K562 (cell line): ENCODE results near the gene RABGAP1L. TPM values are rescaled to one million over a fixed set of nuclear protein-coding genes. Genes with fewer than 3 reads are reported as not detected.

Experiments used
- ATAC-seq: fragments of 200-7000 bp; cut with Tn5 transposase; 3 replicates; pipeline ENCODE4 v1.9.1; 2020; ENCODE audit warnings: moderate library complexity
- BruUV-seq: library from RNA; stranded (reverse); fragments of 400-500 nt; replicated peaks from 2 replicates; lab custom pipeline; 2021; lab: Mats Ljungman, UMichigan
- CTCF ChIA-PET: fragments of 300-600 bp; formaldehyde crosslinking; extraction: SDS; loops from one replicate; lab custom pipeline; 2021; ENCODE audit warnings: low intra/inter-chr PET ratio; lab: Yijun Ruan, JAX
- POLR2A ChIA-PET: fragments of 300-600, 350-650 bp; sonication (Branson Sonifier 250); formaldehyde crosslinking; extraction: SDS; loops from one replicate; lab custom pipeline; 2021; ENCODE audit warnings: antibody characterized with exemption, inconsistent platforms; lab: Yijun Ruan, JAX
- DNase-seq, 4 experiments: peaks; one replicate each; pipeline versions ENCODE4 v3.0.0 to v3.0.0-alpha.2; 2011 to 2018; ENCODE audit warnings: low spot score in 3 of 4, mixed read lengths in 3 of 4; ENCODE audit errors: extremely low read depth in 1 of 4
- FAIRE-seq: peaks from 2 replicates; lab custom pipeline; 2011; peaks lifted over from hg19 to GRCh38; lab: Jason Lieb, UNC
- H2AFZ ChIP-seq: 2 replicates; pipeline ENCODE4 v1.6.0; 2011; ENCODE audit warnings: low read depth, low read length, control low read depth, inconsistent platforms
- H3K27ac ChIP-seq: fragments of 200-600 bp; 3 replicates; pipeline ENCODE4 v1.8.0; 2011; ENCODE audit warnings: low read depth, mild to moderate bottlenecking, control low read depth, inconsistent platforms, low read length, moderate library complexity, mixed read lengths; ENCODE audit errors: extremely low read depth
- H3K27me3 ChIP-seq, 2 experiments: fragments of 300-600 bp in 1 of 2; 2 replicates in 1 of 2; 3 replicates in 1 of 2; pipeline versions ENCODE4 v1.6.0 to v1.8.0; 2011; ENCODE audit warnings: inconsistent platforms in 2 of 2, low read length in 2 of 2, mild to moderate bottlenecking in 1 of 2, mixed read lengths in 1 of 2, moderate library complexity in 1 of 2; ENCODE audit not compliant: control insufficient read depth in 2 of 2, insufficient read depth in 2 of 2
- H3K36me3 ChIP-seq: fragments of 300-600 bp; 3 replicates; pipeline ENCODE4 v1.8.0; 2011; ENCODE audit warnings: mild to moderate bottlenecking, low read length, inconsistent platforms; ENCODE audit not compliant: control insufficient read depth, insufficient read depth
- H3K4me1 ChIP-seq, 2 experiments: fragments of 200-600 bp in 1 of 2; replicated peaks in 1 of 2; 2 replicates in 1 of 2; 3 replicates in 1 of 2; pipeline versions ENCODE4 v1.5.1 to v1.8.0; 2011; ENCODE audit warnings: inconsistent platforms in 2 of 2, low read length in 2 of 2, mild to moderate bottlenecking in 1 of 2, mixed read lengths in 1 of 2, moderate library complexity in 1 of 2; ENCODE audit not compliant: control insufficient read depth in 2 of 2, insufficient read depth in 2 of 2
- H3K4me2 ChIP-seq: 2 replicates; pipeline ENCODE4 v1.6.1; 2011; ENCODE audit warnings: low read length, control low read depth, inconsistent platforms, mixed read lengths; ENCODE audit not compliant: insufficient read depth
- H3K4me3 ChIP-seq: fragments of 200-600 bp; sonication (generic), shearing (Covaris generic); 2 replicates; pipeline ENCODE4 v1.5.1; 2016; ENCODE audit warnings: control low read depth, inconsistent platforms
- H3K79me2 ChIP-seq: fragments of 200-600 bp; 3 replicates; pipeline ENCODE4 v1.8.0; 2011; ENCODE audit warnings: low read length, inconsistent platforms; ENCODE audit not compliant: control insufficient read depth, insufficient read depth
- H3K9ac ChIP-seq, 2 experiments: 2 replicates each; pipeline versions ENCODE4 v1.6.0 to v1.6.1; 2011; ENCODE audit warnings: low read depth in 2 of 2, low read length in 2 of 2, control low read depth in 1 of 2, inconsistent platforms in 1 of 2, mild to moderate bottlenecking in 1 of 2, mixed read lengths in 1 of 2; ENCODE audit not compliant: insufficient read depth in 1 of 2
- H3K9me1 ChIP-seq: one replicate; pipeline ENCODE4 v1.6.0; 2011; ENCODE audit warnings: inconsistent platforms, mild to moderate bottlenecking, low read length, moderate library complexity; ENCODE audit not compliant: control insufficient read depth, insufficient read depth
- H3K9me3 ChIP-seq: replicated peaks from 2 replicates; pipeline ENCODE4 v1.5.1; 2011; ENCODE audit warnings: low read depth, low read length, inconsistent platforms; ENCODE audit not compliant: control insufficient read depth, insufficient read depth
- H4K20me1 ChIP-seq: replicated peaks from 2 replicates; pipeline ENCODE4 v1.6.1; 2011; ENCODE audit warnings: low read length, inconsistent platforms, mixed read lengths; ENCODE audit not compliant: control insufficient read depth, insufficient read depth
- ARHGAP35 ChIP-seq: fragments of 450-650 bp; IDR thresholded peaks from 2 replicates; pipeline ENCODE4 v1.6.1; 2018; ENCODE audit not compliant: partially characterized antibody
- CTCF ChIP-seq, 3 experiments: IDR thresholded peaks in 2 of 3; conservative IDR thresholded peaks in 1 of 3; 2 replicates each; pipeline ENCODE4 v1.5.1; 2011 to 2012; ENCODE audit warnings: low read length in 3 of 3, mild to moderate bottlenecking in 3 of 3, control low read depth in 2 of 3, improper control_type of control experiment in 1 of 3, inconsistent platforms in 1 of 3, low read depth in 1 of 3, mixed read lengths in 1 of 3, moderate library complexity in 1 of 3; ENCODE audit not compliant: insufficient read depth in 2 of 3
- WGBS: fragments of 100-300 bp; shearing (Covaris generic); methylation state at CpG from one replicate; pipeline ENCODE4 v1.1.6; 2016; ENCODE audit warnings: low coverage, mixed read lengths; ENCODE audit not compliant: insufficient coverage; ENCODE audit errors: missing lambda C conversion rate; 5-methylcytosine and 5-hydroxymethylcytosine counted together
- in situ Hi-C: fragments of 300-500 bp; cut with MboI; formaldehyde crosslinking; loops from 4 replicates; pipeline ENCODE4 v1.15.0; 2018; ENCODE audit warnings: inconsistent platforms, mixed read lengths
- intact Hi-C: fragments of 100-400 bp; cut with micrococcal nuclease; formaldehyde crosslinking; loops from 2 replicates; pipeline ENCODE4 v1.14.2; 2022
- polyA plus RNA-seq, 8 experiments: library from polyadenylated mRNA; depleted of rRNA in 4 of 8; stranded (reverse) in 5 of 8; unstranded in 3 of 8; fragments of >200 nt; fragmentation: Nextera tagmentation in 2 of 8; fragmentation: Illumina TruSeq in 1 of 8; extraction: Ambion mirVana in 2 of 8; extraction: Trizol in 1 of 8; gene quantifications; 2 replicates each; pipeline versions ENCODE4 v1.2.1 to v1.2.3, GENCODE V29; 2011 to 2014; ENCODE audit warnings: inconsistent platforms in 1 of 8, missing spikeins in 1 of 8
- total RNA-seq, 7 experiments: library from RNA; depleted of rRNA in 6 of 7; stranded (reverse); fragments of >200 nt in 6 of 7; fragmentation: Illumina TruSeq in 2 of 7; extraction: Trizol in 2 of 7; gene quantifications; 2 replicates each; pipeline versions ENCODE4 v1.2.1 to v1.2.3, GENCODE V29; 2011 to 2021; ENCODE audit warnings: low replicate concordance in 1 of 7

Gene RABGAP1L
- total and polyA plus RNA-seq, 9 of the 15 experiments (the other 6 are each of a cell fraction or from before 2014, with no cell fraction given) = 16.5 to 44.9 (median 26.7) TPM

GRCh38 chr1:174466607-174467006, 307.3 kb downstream of the RABGAP1L start:
- POLR2A ChIA-PET = interaction anchor here (1.2 to 1.4 kb wide), 2 partner anchors 14 to 17 kb away, joined by 3 to 4 read pairs; no protein-coding TSS in a partner anchor
- CTCF ChIA-PET = no interaction called here

More at GRCh38 chr1:174466607-174467006, 307.3 kb downstream of the RABGAP1L start:
- H3K36me3 ChIP-seq = no peaks in the 10 kb centered on the region
- DNase-seq (peak in 1 of 4 experiments; percentile 15), ATAC-seq (peak; percentile 90), FAIRE-seq (no peak)
- BruUV-seq = no TSS peak
- intact Hi-C loops (loop anchor here (5.0 kb wide), 1 partner anchor 204 kb away; no protein-coding TSS in a partner anchor), in situ Hi-C loops (no loop called here)
- H3K9me1 ChIP-seq = no peaks in the 10 kb centered on the region
- no peaks in the 10 kb centered on the region for H3K9me3 ChIP-seq
- H3K79me2 ChIP-seq = no peaks in the 10 kb centered on the region
- WGBS = 45% methylated on average over 8 of the region's 8 CpGs
- H4K20me1 ChIP-seq = no peaks in the 10 kb centered on the region
- H3K27me3 ChIP-seq = no peaks in the 10 kb centered on the region
- H3K9ac ChIP-seq = no peak overlapping the region
- no peak overlapping the region for H3K4me3 ChIP-seq
- TF ChIP-seq CTCF (IDR thresholded peaks at IDR 0.05 in 2 of 3, conservative IDR thresholded peaks at IDR 0.05 in 1 of 3; ENCODE audit: insufficient read depth in 2 of 3, low read depth in 1 of 3, low read length in 3 of 3) (peak in 1 of 3 experiments; percentile 24; a peak in 2 of 6 replicates), ARHGAP35 (no peak)
- H3K4me2 ChIP-seq = no peak overlapping the region
- no peak overlapping the region for H2AFZ ChIP-seq
- H3K27ac ChIP-seq = no peak overlapping the region
- H3K4me1 ChIP-seq = no peaks in the 10 kb centered on the region
